ENCODE data around the gene BUB1B. TPM values are rescaled to one million over a fixed set of nuclear protein-coding genes. Genes with fewer than 3 reads are reported as not detected.

BUB1B gene
- total RNA-seq, 1 experiment from 2014 or later: 67.8 TPM

DNA sequence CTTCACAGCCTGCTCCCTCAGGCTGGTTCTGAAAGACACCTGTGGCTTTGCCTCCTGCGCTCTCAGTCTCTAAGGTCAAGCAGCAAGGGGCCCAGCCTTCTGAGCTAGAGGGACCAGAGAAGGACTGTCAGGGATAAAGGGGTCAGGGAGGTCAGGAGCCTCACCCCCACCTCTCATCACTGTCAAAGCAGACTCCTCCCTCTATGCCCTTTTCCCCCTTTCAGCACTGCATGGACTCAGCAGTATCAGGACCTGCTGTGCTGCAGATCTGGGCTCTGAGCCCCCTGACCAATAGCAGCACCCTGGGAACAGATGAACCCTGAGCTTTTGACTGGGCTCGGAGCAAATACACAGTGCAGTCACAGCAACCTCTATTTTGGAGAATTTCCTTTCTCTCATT is 49.0 kb upstream of the BUB1B start:
- ATAC-seq (no peak), DNase-seq (ENCODE audit: low read depth, low spot score) (no peak)
- no peak for TF ChIP-seq REST (IDR thresholded peaks at IDR 0.05; ENCODE audit: insufficient read depth in 1 of 2, low read depth in 2 of 2, low read length in 1 of 2)
- TF ChIP-seq, protein P1, sequence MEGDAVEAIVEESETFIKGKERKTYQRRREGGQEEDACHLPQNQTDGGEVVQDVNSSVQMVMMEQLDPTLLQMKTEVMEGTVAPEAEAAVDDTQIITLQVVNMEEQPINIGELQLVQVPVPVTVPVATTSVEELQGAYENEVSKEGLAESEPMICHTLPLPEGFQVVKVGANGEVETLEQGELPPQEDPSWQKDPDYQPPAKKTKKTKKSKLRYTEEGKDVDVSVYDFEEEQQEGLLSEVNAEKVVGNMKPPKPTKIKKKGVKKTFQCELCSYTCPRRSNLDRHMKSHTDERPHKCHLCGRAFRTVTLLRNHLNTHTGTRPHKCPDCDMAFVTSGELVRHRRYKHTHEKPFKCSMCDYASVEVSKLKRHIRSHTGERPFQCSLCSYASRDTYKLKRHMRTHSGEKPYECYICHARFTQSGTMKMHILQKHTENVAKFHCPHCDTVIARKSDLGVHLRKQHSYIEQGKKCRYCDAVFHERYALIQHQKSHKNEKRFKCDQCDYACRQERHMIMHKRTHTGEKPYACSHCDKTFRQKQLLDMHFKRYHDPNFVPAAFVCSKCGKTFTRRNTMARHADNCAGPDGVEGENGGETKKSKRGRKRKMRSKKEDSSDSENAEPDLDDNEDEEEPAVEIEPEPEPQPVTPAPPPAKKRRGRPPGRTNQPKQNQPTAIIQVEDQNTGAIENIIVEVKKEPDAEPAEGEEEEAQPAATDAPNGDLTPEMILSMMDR (IDR thresholded peaks at IDR 0.05): no peak
- no peak for TF ChIP-seq SIN3A (IDR thresholded peaks at IDR 0.05; ENCODE audit: borderline replicate concordance, insufficient read depth, low read depth, low read length)
- no peak for TF ChIP-seq TCF7L2 (IDR thresholded peaks at IDR 0.05; ENCODE audit: low read depth, low read length)
- TF ChIP-seq POLR2AphosphoS5 (IDR thresholded peaks at IDR 0.05; ENCODE audit: low read depth, low read length): no peak
- CTCF ChIA-PET: interaction anchor here (0.5 kb wide), 1 partner anchor 62 kb away, joined by 8 read pairs; no protein-coding TSS in a partner anchor
- no peak overlapping the region for H3K4me3 ChIP-seq (ENCODE audit: low read depth in 2 of 2, low read length in 2 of 2)
- H3K9me3 ChIP-seq (ENCODE audit: control insufficient read depth, insufficient read depth, low read depth, low read length): no peaks in the 10 kb centered on the region
- in situ Hi-C loops (cut with HindIII; ENCODE audit: low pct_unique_long_range_greater_than_20kb, low sequenced_read_pairs) (no loop called here), intact Hi-C loops (cut with micrococcal nuclease; ENCODE audit: unreplicated experiment) (no loop called here)
- peaks cover 9% of the 10 kb centered on the region for H3K4me1 ChIP-seq (ENCODE audit: control insufficient read depth, insufficient read depth, low read length)
- POLR2A ChIA-PET: interaction anchor here (0.8 kb wide), 1 partner anchor 30 kb away, joined by 3 read pairs; no protein-coding TSS in a partner anchor
- H3K36me3 ChIP-seq (ENCODE audit: control insufficient read depth, insufficient read depth, low read length): no peaks in the 10 kb centered on the region
- H3K27me3 ChIP-seq (ENCODE audit: control insufficient read depth, insufficient read depth, low read length): no peaks in the 10 kb centered on the region
- no peak overlapping the region for H3K27ac ChIP-seq (ENCODE audit: low read length)
- no TSS peak for BruUV-seq (replicated peaks)

DNA sequence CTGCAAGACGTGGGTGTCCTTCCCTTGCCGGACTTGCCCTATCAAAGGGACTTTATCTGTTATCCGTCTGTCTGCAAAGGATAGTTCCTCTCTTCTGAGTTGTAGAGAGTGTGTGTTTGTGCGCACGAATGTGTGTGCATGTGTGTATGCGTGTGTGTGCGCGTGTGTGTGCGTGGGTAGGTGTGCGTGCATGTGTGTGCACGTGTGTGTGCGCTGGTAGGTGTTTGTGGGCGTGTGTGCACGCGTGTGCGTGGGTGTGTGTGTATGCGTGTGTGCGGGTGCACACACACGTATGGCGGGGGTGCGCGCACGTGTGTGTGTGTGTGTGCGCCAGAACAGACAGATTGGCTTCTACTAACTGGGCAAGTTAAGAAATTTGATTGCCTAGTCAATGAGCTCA is 48.1 kb upstream of the BUB1B start:
- DNase-seq (ENCODE audit: low read depth, low spot score) (no peak), ATAC-seq (no peak)
- H3K36me3 ChIP-seq (ENCODE audit: control insufficient read depth, insufficient read depth, low read length): no peaks in the 10 kb centered on the region
- ChIA-PET POLR2A (no interaction called here), CTCF (interaction anchor here (0.6 kb wide), 2 partner anchors 55 to 67 kb away, joined by 3 to 8 read pairs; no protein-coding TSS in a partner anchor)
- no peaks in the 10 kb centered on the region for H3K9me3 ChIP-seq (ENCODE audit: control insufficient read depth, insufficient read depth, low read depth, low read length)
- H3K27ac ChIP-seq (ENCODE audit: low read length): no peak overlapping the region
- no peaks in the 10 kb centered on the region for H3K27me3 ChIP-seq (ENCODE audit: control insufficient read depth, insufficient read depth, low read length)
- no peak for TF ChIP-seq SIN3A (IDR thresholded peaks at IDR 0.05; ENCODE audit: borderline replicate concordance, insufficient read depth, low read depth, low read length)
- TF ChIP-seq POLR2AphosphoS5 (IDR thresholded peaks at IDR 0.05; ENCODE audit: low read depth, low read length): no peak
- TF ChIP-seq, protein P1 (IDR thresholded peaks at IDR 0.05): no peak
- H3K4me3 ChIP-seq (ENCODE audit: low read depth in 2 of 2, low read length in 2 of 2): no peak overlapping the region
- intact Hi-C loops (cut with micrococcal nuclease; ENCODE audit: unreplicated experiment) (no loop called here), in situ Hi-C loops (cut with HindIII; ENCODE audit: low pct_unique_long_range_greater_than_20kb, low sequenced_read_pairs) (no loop called here)
- BruUV-seq (replicated peaks): no TSS peak
- peaks cover 6% of the 10 kb centered on the region for H3K4me1 ChIP-seq (ENCODE audit: control insufficient read depth, insufficient read depth, low read length)

Measured in Panc1 (cell line).